ENCODE measurements around the gene PRR33. TPM values are rescaled to one million over a fixed set of nuclear protein-coding genes. Genes with fewer than 3 reads are reported as not detected.
"Not testable (repeated sequence)": the region's sequence is repeated elsewhere in the genome, so short reads cannot be mapped to it uniquely, and the experiment has no call there.

The PRR33 gene
- polyA plus RNA-seq, 1 donor = 0.67 TPM

- Histone ChIP-seq H3K36me3 (ENCODE audit: control insufficient read depth, insufficient read depth, low read length) (no peaks in the 10 kb centered on the region), H3K9me3 (ENCODE audit: control insufficient read depth, low read depth, low read length) (no peaks in the 10 kb centered on the region), H3K4me3 (ENCODE audit: low read length) (no peak overlapping the region), H3K27me3 (ENCODE audit: control insufficient read depth, insufficient read depth, low read length) (no peaks in the 10 kb centered on the region), H3K4me1 (ENCODE audit: control insufficient read depth, insufficient read depth, low read length) (no peaks in the 10 kb centered on the region), H3K27ac (ENCODE audit: low read length) (no peak overlapping the region)
- no CpG with 5 or more reads among the region's 9 CpGs for WGBS (ENCODE audit: insufficient coverage, low lambda C conversion rate)
- no peak for DNase-seq
These were observed 3.3 kb downstream of the PRR33 start for GRCh38 chr11:1888347-1888753.

GRCh38 chr11:1887451-1888346, 4.0 kb downstream of the PRR33 start:
- Histone ChIP-seq H3K36me3 (ENCODE audit: control insufficient read depth, insufficient read depth, low read length) (no peaks in the 10 kb centered on the region), H3K27me3 (ENCODE audit: control insufficient read depth, insufficient read depth, low read length) (no peaks in the 10 kb centered on the region), H3K9me3 (ENCODE audit: control insufficient read depth, low read depth, low read length) (no peaks in the 10 kb centered on the region), H3K27ac (ENCODE audit: low read length) (no peak overlapping the region), H3K4me3 (ENCODE audit: low read length) (no peak overlapping the region), H3K4me1 (ENCODE audit: control insufficient read depth, insufficient read depth, low read length) (peaks cover 2% of the 10 kb centered on the region)
- DNase-seq = no peak
- WGBS (ENCODE audit: insufficient coverage, low lambda C conversion rate) = no CpG with 5 or more reads among the region's 11 CpGs

GRCh38 chr11:1886551-1886950, 5.1 kb downstream of the PRR33 start:
- H3K4me3 ChIP-seq (ENCODE audit: low read length); H3K27me3 ChIP-seq (ENCODE audit: control insufficient read depth, insufficient read depth, low read length); H3K27ac ChIP-seq (ENCODE audit: low read length); H3K9me3 ChIP-seq (ENCODE audit: control insufficient read depth, low read depth, low read length); DNase-seq; H3K36me3 ChIP-seq (ENCODE audit: control insufficient read depth, insufficient read depth, low read length): not testable (repeated sequence)
- H3K4me1 ChIP-seq (ENCODE audit: control insufficient read depth, insufficient read depth, low read length) = peaks cover 11% of the 10 kb centered on the region
- no CpG with 5 or more reads among the region's 13 CpGs for WGBS (ENCODE audit: insufficient coverage, low lambda C conversion rate)

- Histone ChIP-seq H3K27me3 (ENCODE audit: control insufficient read depth, insufficient read depth, low read length) (no peaks in the 10 kb centered on the region), H3K36me3 (ENCODE audit: control insufficient read depth, insufficient read depth, low read length) (no peaks in the 10 kb centered on the region), H3K4me1 (ENCODE audit: control insufficient read depth, insufficient read depth, low read length) (peaks cover 11% of the 10 kb centered on the region), H3K4me3 (ENCODE audit: low read length) (no peak overlapping the region), H3K9me3 (ENCODE audit: control insufficient read depth, low read depth, low read length) (no peaks in the 10 kb centered on the region), H3K27ac (ENCODE audit: low read length) (no peak overlapping the region)
- DNase-seq = no peak
- 100% methylated on average over 1 of the region's 5 CpGs for WGBS (ENCODE audit: insufficient coverage, low lambda C conversion rate)
These were observed 7.4 kb downstream of the PRR33 start for GRCh38 chr11:1884303-1884700.

- Histone ChIP-seq H3K36me3 (ENCODE audit: control insufficient read depth, insufficient read depth, low read length) (no peaks in the 10 kb centered on the region), H3K4me1 (ENCODE audit: control insufficient read depth, insufficient read depth, low read length) (peaks cover 11% of the 10 kb centered on the region), H3K27ac (ENCODE audit: low read length) (no peak overlapping the region), H3K27me3 (ENCODE audit: control insufficient read depth, insufficient read depth, low read length) (no peaks in the 10 kb centered on the region), H3K9me3 (ENCODE audit: control insufficient read depth, low read depth, low read length) (no peaks in the 10 kb centered on the region), H3K4me3 (ENCODE audit: low read length) (no peak overlapping the region)
- WGBS (ENCODE audit: insufficient coverage, low lambda C conversion rate) = no CpG with 5 or more reads among the region's 14 CpGs
- DNase-seq = no peak
These were observed 8.1 kb downstream of the PRR33 start for GRCh38 chr11:1883346-1884302.

- Histone ChIP-seq H3K36me3 (ENCODE audit: control insufficient read depth, insufficient read depth, low read length) (no peaks in the 10 kb centered on the region), H3K4me3 (ENCODE audit: low read length) (no peak overlapping the region), H3K27me3 (ENCODE audit: control insufficient read depth, insufficient read depth, low read length) (no peaks in the 10 kb centered on the region), H3K9me3 (ENCODE audit: control insufficient read depth, low read depth, low read length) (no peaks in the 10 kb centered on the region), H3K27ac (ENCODE audit: low read length) (peak overlapping the region; percentile 45), H3K4me1 (ENCODE audit: control insufficient read depth, insufficient read depth, low read length) (peaks cover 13% of the 10 kb centered on the region)
- DNase-seq = peak; percentile 71 to 77
- WGBS (ENCODE audit: insufficient coverage, low lambda C conversion rate) = no CpG with 5 or more reads among the region's 23 CpGs
These were observed 9.1 kb downstream of the PRR33 start for GRCh38 chr11:1882265-1883238.

- Histone ChIP-seq H3K9me3 (ENCODE audit: control insufficient read depth, low read depth, low read length) (no peaks in the 10 kb centered on the region), H3K4me3 (ENCODE audit: low read length) (no peak overlapping the region), H3K4me1 (ENCODE audit: control insufficient read depth, insufficient read depth, low read length) (peaks cover 18% of the 10 kb centered on the region), H3K27ac (ENCODE audit: low read length) (peak overlapping the region; percentile 45), H3K27me3 (ENCODE audit: control insufficient read depth, insufficient read depth, low read length) (no peaks in the 10 kb centered on the region), H3K36me3 (ENCODE audit: control insufficient read depth, insufficient read depth, low read length) (no peaks in the 10 kb centered on the region)
- DNase-seq = peak in 1 of 2 donors; percentile 16
- no CpG with 5 or more reads among the region's 43 CpGs for WGBS (ENCODE audit: insufficient coverage, low lambda C conversion rate)
These were observed 10.0 kb downstream of the PRR33 start for GRCh38 chr11:1881442-1882264.

GRCh38 chr11:1880746-1881441, 10.8 kb downstream of the PRR33 start:
- WGBS (ENCODE audit: insufficient coverage, low lambda C conversion rate) = no CpG with 5 or more reads among the region's 9 CpGs
- Histone ChIP-seq H3K27me3 (ENCODE audit: control insufficient read depth, insufficient read depth, low read length) (no peaks in the 10 kb centered on the region), H3K27ac (ENCODE audit: low read length) (peak overlapping the region; percentile 45), H3K36me3 (ENCODE audit: control insufficient read depth, insufficient read depth, low read length) (no peaks in the 10 kb centered on the region), H3K9me3 (ENCODE audit: control insufficient read depth, low read depth, low read length) (no peaks in the 10 kb centered on the region), H3K4me3 (ENCODE audit: low read length) (no peak overlapping the region), H3K4me1 (ENCODE audit: control insufficient read depth, insufficient read depth, low read length) (peaks cover 23% of the 10 kb centered on the region)
- no peak for DNase-seq

Measured in large intestine (tissue), 3 donors.